Spleen (tissue), 11 donors: ENCODE measurements around the gene TLK2. TPM values are rescaled to one million over a fixed set of nuclear protein-coding genes. Genes with fewer than 3 reads are reported as not detected.
"Not testable (repeated sequence)": the region's sequence is repeated elsewhere in the genome, so short reads cannot be mapped to it uniquely, and the experiment has no call there.

Experiments
- DNase-seq: peaks from one replicate; pipeline ENCODE4 v3.0.0-alpha.2; 2020
- H3K27ac ChIP-seq, 8 donors: fragments of 200-600 bp; sonication (generic) in 7 of 8; 1 replicate in 4 of 8; 2 replicates in 4 of 8; pipeline versions ENCODE4 v1.5.0 to v1.8.0; 2016 to 2021; ENCODE audit warnings: inconsistent platforms in 4 of 8, mild to moderate bottlenecking in 4 of 8, moderate library complexity in 1 of 8
- H3K27me3 ChIP-seq, 7 donors: fragments of 200-600 bp; sonication (generic) in 6 of 7; replicated peaks in 1 of 7; 1 replicate in 4 of 7; 2 replicates in 3 of 7; pipeline versions ENCODE4 v1.5.0 to v1.8.0; 2016 to 2021; ENCODE audit warnings: inconsistent platforms in 3 of 7, mild to moderate bottlenecking in 1 of 7
- H3K36me3 ChIP-seq, 6 donors: fragments of 200-600 bp; sonication (generic) in 5 of 6; 1 replicate in 4 of 6; 2 replicates in 2 of 6; pipeline versions ENCODE4 v1.5.0 to v1.8.0; 2016 to 2021; ENCODE audit warnings: inconsistent platforms in 2 of 6
- H3K4me1 ChIP-seq, 6 donors: fragments of 200-600 bp; sonication (generic) in 5 of 6; 1 replicate in 3 of 6; 2 replicates in 3 of 6; pipeline versions ENCODE4 v1.5.0 to v1.8.0; 2016 to 2021; ENCODE audit warnings: inconsistent platforms in 3 of 6
- H3K4me3 ChIP-seq, 8 donors: fragments of 200-600 bp; sonication (generic) in 7 of 8; 1 replicate in 4 of 8; 2 replicates in 4 of 8; pipeline versions ENCODE4 v1.5.0 to v1.8.0; 2016 to 2021; ENCODE audit warnings: inconsistent platforms in 4 of 8, mild to moderate bottlenecking in 4 of 8, moderate library complexity in 2 of 8
- H3K9me3 ChIP-seq, 8 donors: fragments of 200-600 bp; sonication (generic) in 7 of 8; 1 replicate in 4 of 8; 2 replicates in 4 of 8; pipeline versions ENCODE4 v1.5.0 to v1.8.0; 2016 to 2021; ENCODE audit warnings: inconsistent platforms in 4 of 8
- WGBS, 5 donors: extraction: QIAGEN DNeasy Blood & Tissue Kit in 3 of 5; methylation state at CpG; one replicate each; pipeline versions ENCODE4 v1.1.5 to v1.1.7; 2013 to 2018; 5-methylcytosine and 5-hydroxymethylcytosine counted together
- intact Hi-C: fragments of 100-400 bp; cut with DNase I; formaldehyde crosslinking; loops from one replicate; pipeline ENCODE4 v1.15.0; 2023; ENCODE audit warnings: low total_unique reads
- polyA plus RNA-seq, 3 donors: library from polyadenylated mRNA; stranded (reverse); fragments of 200-250 nt; gene quantifications; one replicate each; pipeline ENCODE4 v1.2.1, GENCODE V29; 2013
- total RNA-seq, 7 donors: library from RNA; depleted of rRNA in 3 of 7; stranded (reverse); fragments of >200 nt in 3 of 7; fragmentation: NEBNext Ultra II Directional in 4 of 7; extraction: Animal tissue kit (Norgen Biotek cat#: 25700) in 4 of 7; gene quantifications; one replicate each; pipeline versions ENCODE4 v1.1.0 to v1.2.1, GENCODE V29; 2016 to 2021
- donor health status: healthy with polysubstance abuse.
- donor health status: DM: no; HTN: no; CAD: no; lungs with moderate emphysema.
- donor health status: DM: no; HTN: no; CAD: no.
- donor health status: Bipolar disorder and iron deficiency.
- donor health status: healthy.
- donor health status: DM: no; HTN: no; CAD: no.
- donor health status: DM: yes; HTN: yes; CAD: no.

TLK2 gene
- total and polyA plus RNA-seq, 10 donors: 11.3 to 76.3 (median 48.3) TPM

- H3K27ac ChIP-seq, DNase-seq, intact Hi-C loops, H3K9me3 ChIP-seq, H3K27me3 ChIP-seq, H3K4me3 ChIP-seq: not testable (repeated sequence)
- 80 to 90% (median 89%) methylated on average over 1 of the region's 1 CpG for WGBS, 5 donors
- Histone ChIP-seq H3K4me1 (peaks cover 0 to 16% (median 0%) of the 10 kb centered on the region in 6 donors), H3K36me3 (peaks cover 0 to 11% (median 0%) of the 10 kb centered on the region in 6 donors)
Observed at GRCh38 chr17:62500463-62500862, 21.8 kb downstream of the TLK2 start.

GRCh38 chr17:62504857-62505256 lies 26.2 kb downstream of the TLK2 start:
- H3K9me3 ChIP-seq, intact Hi-C loops, H3K27me3 ChIP-seq, H3K27ac ChIP-seq, H3K36me3 ChIP-seq, DNase-seq, H3K4me3 ChIP-seq: not testable (repeated sequence)
- whole genome bisulfite sequencing, 5 donors: 92 to 97% (median 95%) methylated on average over 8 of the region's 8 CpGs
- peaks cover 6 to 40% (median 11%) of the 10 kb centered on the region in 6 donors for H3K4me1 ChIP-seq

- WGBS, 5 donors: 64 to 78% (median 72%) methylated on average over 6 of the region's 6 CpGs
- DNase-seq, H3K36me3 ChIP-seq, H3K9me3 ChIP-seq, intact Hi-C loops, H3K27ac ChIP-seq, H3K27me3 ChIP-seq, H3K4me3 ChIP-seq: not testable (repeated sequence)
- peaks cover 6 to 59% (median 25%) of the 10 kb centered on the region in 6 donors for H3K4me1 ChIP-seq
Observed at GRCh38 chr17:62507191-62507836, 28.7 kb downstream of the TLK2 start.

- intact Hi-C loops, H3K4me3 ChIP-seq, H3K9me3 ChIP-seq, H3K27me3 ChIP-seq, H3K36me3 ChIP-seq, DNase-seq, H3K27ac ChIP-seq: not testable (repeated sequence)
- peaks cover 6 to 75% (median 26%) of the 10 kb centered on the region in 6 donors for H3K4me1 ChIP-seq
- WGBS, 5 donors: 80 to 94% (median 90%) methylated on average over 2 to 3 of the region's 3 CpGs
Observed at GRCh38 chr17:62510247-62510819, 31.7 kb downstream of the TLK2 start.

GRCh38 chr17:62511014-62511413 lies 32.4 kb downstream of the TLK2 start:
- 32 to 60% (median 52%) methylated on average over 3 of the region's 3 CpGs for WGBS, 5 donors
- H3K4me3 ChIP-seq, H3K27ac ChIP-seq, DNase-seq, intact Hi-C loops, H3K36me3 ChIP-seq, H3K27me3 ChIP-seq, H3K9me3 ChIP-seq: not testable (repeated sequence)
- peaks cover 6 to 74% (median 25%) of the 10 kb centered on the region in 6 donors for H3K4me1 ChIP-seq

- Histone ChIP-seq H3K36me3 (peaks cover 0 to 29% (median 10%) of the 10 kb centered on the region in 6 donors), H3K4me1 (peaks cover 0 to 30% (median 2%) of the 10 kb centered on the region in 6 donors)
- H3K9me3 ChIP-seq, DNase-seq, H3K4me3 ChIP-seq, H3K27ac ChIP-seq, H3K27me3 ChIP-seq, intact Hi-C loops: not testable (repeated sequence)
- 96 to 99% (median 97%) methylated on average over 10 to 11 of the region's 11 CpGs for WGBS, 5 donors
Observed at GRCh38 chr17:62516376-62516775, 37.8 kb downstream of the TLK2 start.

GRCh38 chr17:62521295-62521694 lies 42.7 kb downstream of the TLK2 start:
- H3K27ac ChIP-seq, H3K4me1 ChIP-seq, H3K9me3 ChIP-seq, H3K27me3 ChIP-seq, DNase-seq, intact Hi-C loops, H3K4me3 ChIP-seq: not testable (repeated sequence)
- WGBS, 5 donors: 93 to 95% (median 94%) methylated on average over 5 of the region's 5 CpGs
- peaks cover 0 to 71% (median 22%) of the 10 kb centered on the region in 6 donors for H3K36me3 ChIP-seq

GRCh38 chr17:62524077-62524476 lies 45.5 kb downstream of the TLK2 start:
- intact Hi-C loops, H3K4me1 ChIP-seq, H3K27ac ChIP-seq, DNase-seq, H3K9me3 ChIP-seq, H3K4me3 ChIP-seq, H3K27me3 ChIP-seq: not testable (repeated sequence)
- 96 to 100% (median 97%) methylated on average over 5 to 6 of the region's 6 CpGs for WGBS, 5 donors
- H3K36me3 ChIP-seq: peaks cover 0 to 88% (median 25%) of the 10 kb centered on the region in 6 donors

GRCh38 chr17:62525317-62525716 lies 46.7 kb downstream of the TLK2 start:
- H3K27ac ChIP-seq, H3K27me3 ChIP-seq, H3K9me3 ChIP-seq, intact Hi-C loops, DNase-seq, H3K4me3 ChIP-seq, H3K4me1 ChIP-seq: not testable (repeated sequence)
- peaks cover 0 to 96% (median 29%) of the 10 kb centered on the region in 6 donors for H3K36me3 ChIP-seq
- WGBS, 5 donors: 81 to 84% (median 83%) methylated on average over 6 of the region's 6 CpGs

- 86 to 97% (median 94%) methylated on average over 1 of the region's 1 CpG for WGBS, 5 donors
- H3K4me1 ChIP-seq, DNase-seq, H3K27ac ChIP-seq, intact Hi-C loops, H3K4me3 ChIP-seq, H3K27me3 ChIP-seq, H3K9me3 ChIP-seq: not testable (repeated sequence)
- peaks cover 0 to 56% (median 7%) of the 10 kb centered on the region in 6 donors for H3K36me3 ChIP-seq
Observed at GRCh38 chr17:62530936-62531335, 52.3 kb downstream of the TLK2 start.

GRCh38 chr17:62536557-62536956 lies 57.9 kb downstream of the TLK2 start:
- intact Hi-C loops: not testable (repeated sequence)

More at GRCh38 chr17:62536557-62536956, 57.9 kb downstream of the TLK2 start:
- not testable (repeated sequence) for H3K27ac ChIP-seq, H3K9me3 ChIP-seq, H3K27me3 ChIP-seq, DNase-seq, H3K4me1 ChIP-seq, H3K4me3 ChIP-seq
- H3K36me3 ChIP-seq: peaks cover 0 to 61% (median 11%) of the 10 kb centered on the region in 6 donors
- WGBS, 5 donors: 89 to 100% (median 96%) methylated on average over 3 of the region's 4 CpGs
